HG02798 (cell line): ENCODE results near the gene BICD1.
"Not testable (repeated sequence)": the region's sequence is repeated elsewhere in the genome, so short reads cannot be mapped to it uniquely, and the experiment has no call there.

Experiments used
- ATAC-seq: cut with Tn5 transposase; IDR thresholded peaks from one replicate; pipeline ENCODE4 v1.9.1; 2021; ENCODE audit warnings: mild to moderate bottlenecking; ENCODE audit not compliant: unreplicated experiment, poor library complexity

The BICD1 gene

GRCh38 chr12:32181498-32182175 lies 75.0 kb downstream of the BICD1 start:
- ATAC-seq: no peak

GRCh38 chr12:32183650-32184049 lies 77.0 kb downstream of the BICD1 start:
- no peak for ATAC-seq

GRCh38 chr12:32187127-32187526 lies 80.5 kb downstream of the BICD1 start:
- ATAC-seq: not testable (repeated sequence)

- no peak for ATAC-seq
These were observed 84.8 kb downstream of the BICD1 start for GRCh38 chr12:32191445-32191844.

GRCh38 chr12:32196250-32197198 lies 89.9 kb downstream of the BICD1 start:
- ATAC-seq: no peak

- no peak for ATAC-seq
These were observed 90.8 kb downstream of the BICD1 start for GRCh38 chr12:32197421-32197820.

- ATAC-seq: no peak
These were observed 91.9 kb downstream of the BICD1 start for GRCh38 chr12:32198555-32198954.

- no peak for ATAC-seq
These were observed 94.4 kb downstream of the BICD1 start for GRCh38 chr12:32201096-32201495.

- ATAC-seq: no peak
These were observed 95.3 kb downstream of the BICD1 start for GRCh38 chr12:32201976-32202375.

GRCh38 chr12:32205731-32206130 lies 99.1 kb downstream of the BICD1 start:
- ATAC-seq: no peak

GRCh38 chr12:32208355-32208754 lies 101.7 kb downstream of the BICD1 start:
- ATAC-seq: no peak

GRCh38 chr12:32211066-32211899 lies 104.6 kb downstream of the BICD1 start:
- ATAC-seq: no peak

GRCh38 chr12:32211900-32212156 lies 105.2 kb downstream of the BICD1 start:
- no peak for ATAC-seq

- ATAC-seq: no peak
These were observed 108.1 kb downstream of the BICD1 start for GRCh38 chr12:32214723-32215122.

GRCh38 chr12:32217354-32218310 lies 111.0 kb downstream of the BICD1 start:
- ATAC-seq: no peak

GRCh38 chr12:32223941-32224340 lies 117.3 kb downstream of the BICD1 start:
- no peak for ATAC-seq

GRCh38 chr12:32226768-32227167 lies 120.1 kb downstream of the BICD1 start:
- ATAC-seq: no peak

GRCh38 chr12:32229971-32230612 lies 123.4 kb downstream of the BICD1 start:
- no peak for ATAC-seq

GRCh38 chr12:32230613-32230993 lies 124.0 kb downstream of the BICD1 start:
- ATAC-seq: no peak
